NT2/D1 (cell line): ENCODE measurements around the gene LSS.
"Not testable (repeated sequence)": the region's sequence is repeated elsewhere in the genome, so short reads cannot be mapped to it uniquely, and the experiment has no call there.

Source experiments
- DNase-seq: peaks from one replicate; pipeline ENCODE4 v3.0.0-alpha.2; 2011; ENCODE audit warnings: low read depth, low spot score
- H3K27me3 ChIP-seq: 2 replicates; pipeline ENCODE4 v1.6.0; 2011; ENCODE audit warnings: mild to moderate bottlenecking; ENCODE audit not compliant: insufficient read length, insufficient read depth
- H3K36me3 ChIP-seq: 2 replicates; pipeline ENCODE4 v1.6.1; 2011; ENCODE audit warnings: mild to moderate bottlenecking, low read length, mixed read lengths; ENCODE audit not compliant: insufficient read depth, insufficient read length
- H3K4me1 ChIP-seq: 2 replicates; pipeline ENCODE4 v1.5.1; 2011; ENCODE audit not compliant: insufficient read depth, insufficient read length
- H3K4me3 ChIP-seq: 2 replicates; pipeline ENCODE4 v1.5.1; 2011; ENCODE audit warnings: low read depth; ENCODE audit not compliant: insufficient read length
- H3K9ac ChIP-seq: 2 replicates; pipeline ENCODE4 v1.6.0; 2011; ENCODE audit warnings: low read depth; ENCODE audit not compliant: insufficient read length
- H3K9me3 ChIP-seq: 2 replicates; pipeline ENCODE4 v1.5.1; 2011; ENCODE audit warnings: mild to moderate bottlenecking, low read length; ENCODE audit not compliant: insufficient read depth
- SUZ12 ChIP-seq: IDR thresholded peaks from 2 replicates; pipeline ENCODE4 v1.6.1; 2011; ENCODE audit not compliant: insufficient read length, insufficient read depth; ENCODE audit errors: extremely low read depth
- YY1 ChIP-seq: IDR thresholded peaks from 2 replicates; pipeline ENCODE4 v1.6.1; 2011; ENCODE audit not compliant: insufficient read length, insufficient read depth
- ZNF274 ChIP-seq: IDR thresholded peaks from 2 replicates; pipeline ENCODE4 v1.6.1; 2011; ENCODE audit warnings: mild to moderate bottlenecking, low read depth, low read length

The LSS gene

DNA sequence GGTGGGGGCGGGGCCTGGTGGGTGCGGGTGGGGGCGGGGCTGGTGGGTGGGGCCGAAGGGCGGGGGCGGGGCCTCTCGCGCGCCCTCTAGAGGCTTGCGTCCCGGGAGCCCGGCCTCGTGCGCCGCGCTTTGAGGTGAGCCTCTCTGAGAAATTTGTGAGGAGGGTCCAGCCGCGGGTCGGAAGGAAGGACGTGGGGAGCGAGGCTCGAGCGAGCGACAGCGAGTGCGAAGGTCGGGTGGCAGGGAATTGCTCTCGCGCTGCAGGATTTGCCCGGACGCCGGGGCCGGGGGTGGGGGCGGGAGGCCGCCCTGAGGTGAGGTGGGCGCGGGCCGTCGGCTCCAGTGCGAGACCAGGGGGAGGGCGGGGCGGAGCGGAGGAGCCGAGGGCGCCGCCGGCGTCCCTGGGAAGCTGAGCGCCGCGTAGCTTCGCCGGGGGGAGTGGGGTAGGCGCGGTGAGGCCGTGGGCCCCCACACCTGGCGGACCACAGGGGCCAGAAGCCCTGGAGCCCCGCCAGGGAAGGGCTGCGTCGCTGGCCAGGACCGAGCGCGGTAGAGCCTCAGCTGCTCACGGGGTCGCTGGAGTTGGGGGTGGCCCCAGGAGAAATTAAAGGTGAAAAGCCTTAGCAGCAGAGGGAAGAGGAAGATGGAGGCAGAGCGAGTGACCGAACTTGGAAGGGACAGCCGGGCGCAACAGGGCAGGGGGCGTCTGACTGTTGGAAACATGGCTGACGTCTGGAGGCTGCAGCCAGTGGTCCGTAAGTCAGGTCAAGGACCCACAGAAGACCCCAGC is 754 bp upstream of the LSS start:
- H3K9me3 ChIP-seq: peaks cover 63% of the 10 kb centered on the region
- H3K4me3 ChIP-seq: peak overlapping the region; percentile 64
- no peaks in the 10 kb centered on the region for H3K27me3 ChIP-seq
- TF ChIP-seq SUZ12: no peak
- no peak for TF ChIP-seq YY1
- no peak for TF ChIP-seq ZNF274
- peak overlapping the region; percentile 82 for H3K9ac ChIP-seq
- peak; percentile 40 for DNase-seq
- peaks cover 10% of the 10 kb centered on the region for H3K4me1 ChIP-seq
- H3K36me3 ChIP-seq: peaks cover 70% of the 10 kb centered on the region

- DNase-seq: no peak
- no peak for TF ChIP-seq SUZ12
- TF ChIP-seq YY1: no peak
- H3K4me1 ChIP-seq: peaks cover 10% of the 10 kb centered on the region
- no peaks in the 10 kb centered on the region for H3K27me3 ChIP-seq
- H3K9me3 ChIP-seq: peaks cover 49% of the 10 kb centered on the region
- H3K9ac ChIP-seq: peak overlapping the region; percentile 96
- peak overlapping the region; percentile 97 for H3K4me3 ChIP-seq
- peaks cover 62% of the 10 kb centered on the region for H3K36me3 ChIP-seq
Observed at GRCh38 chr21:46227811-46228344, 696 bp downstream of the LSS start.

DNA sequence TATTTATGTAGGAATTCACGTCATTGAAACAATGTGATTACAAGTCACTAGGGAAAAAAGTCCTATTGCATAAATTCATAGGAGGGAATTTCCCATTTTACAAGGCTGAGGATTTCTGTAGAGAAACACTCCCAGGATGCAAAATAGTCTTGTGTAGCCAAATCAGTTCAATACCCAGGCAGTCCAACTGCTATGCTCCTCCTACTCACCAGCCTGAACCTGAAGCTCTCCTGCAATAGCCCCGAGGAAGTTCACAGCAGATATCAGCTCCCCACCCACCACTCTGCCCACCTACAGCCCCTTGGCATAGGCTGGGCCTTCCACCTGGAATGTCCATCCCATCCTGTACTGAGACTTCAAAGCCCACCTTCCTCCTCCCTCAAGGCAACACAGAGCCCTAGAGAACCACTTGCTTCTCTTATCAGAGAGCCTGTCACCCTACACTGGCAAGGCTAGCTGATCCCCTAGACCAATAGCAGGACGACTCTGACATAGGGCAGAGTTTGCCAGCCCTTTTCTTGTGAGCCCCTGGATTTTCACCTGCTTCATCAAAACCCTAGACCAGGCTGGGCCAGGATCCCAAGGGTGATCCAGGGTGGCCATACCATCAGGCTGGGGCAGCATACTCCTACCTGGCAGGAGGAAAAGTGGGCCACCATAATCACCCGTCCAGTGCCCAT is 1.5 kb downstream of the LSS start:
- DNase-seq: no peak
- Histone ChIP-seq H3K4me1 (peaks cover 10% of the 10 kb centered on the region), H3K4me3 (peak overlapping the region; percentile 97), H3K9ac (peak overlapping the region; percentile 96), H3K36me3 (peaks cover 62% of the 10 kb centered on the region), H3K27me3 (no peaks in the 10 kb centered on the region), H3K9me3 (peaks cover 40% of the 10 kb centered on the region)
- TF ChIP-seq ZNF274: no peak

DNA sequence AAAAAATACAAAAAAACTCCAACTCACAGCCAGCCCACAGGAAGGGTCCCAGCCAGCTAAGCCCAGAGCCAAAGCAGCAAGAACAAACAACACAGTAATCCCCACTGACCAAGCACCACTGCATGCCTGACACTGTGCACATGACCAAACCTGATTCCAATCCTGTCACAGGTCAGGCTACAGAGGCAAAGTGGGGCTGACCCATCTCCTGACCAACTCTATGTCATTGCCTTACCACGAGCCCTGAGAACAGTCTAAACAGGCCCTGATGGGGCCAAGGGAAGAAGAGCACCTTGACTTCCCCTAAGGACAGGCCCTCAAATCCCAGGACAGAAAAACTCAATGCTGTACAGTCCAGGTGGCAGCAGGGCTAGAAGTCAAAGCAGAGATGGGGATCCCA is 2.4 kb downstream of the LSS start:
- H3K9ac ChIP-seq: no peak overlapping the region
- no peak for TF ChIP-seq YY1
- no peak for TF ChIP-seq SUZ12
- no peak for TF ChIP-seq ZNF274
- H3K27me3 ChIP-seq: no peaks in the 10 kb centered on the region
- peaks cover 31% of the 10 kb centered on the region for H3K9me3 ChIP-seq
- H3K36me3 ChIP-seq: peaks cover 62% of the 10 kb centered on the region
- H3K4me1 ChIP-seq: peaks cover 10% of the 10 kb centered on the region
- peak overlapping the region; percentile 97 for H3K4me3 ChIP-seq
- DNase-seq: no peak

GRCh38 chr21:46223661-46224060 is 4.9 kb downstream of the LSS start:
- not testable (repeated sequence) for H3K4me3 ChIP-seq, H3K27me3 ChIP-seq, DNase-seq, H3K9ac ChIP-seq
- Histone ChIP-seq H3K36me3 (peaks cover 74% of the 10 kb centered on the region), H3K4me1 (peaks cover 16% of the 10 kb centered on the region), H3K9me3 (peaks cover 14% of the 10 kb centered on the region; the same call in 1 of the 2 replicates)

DNA sequence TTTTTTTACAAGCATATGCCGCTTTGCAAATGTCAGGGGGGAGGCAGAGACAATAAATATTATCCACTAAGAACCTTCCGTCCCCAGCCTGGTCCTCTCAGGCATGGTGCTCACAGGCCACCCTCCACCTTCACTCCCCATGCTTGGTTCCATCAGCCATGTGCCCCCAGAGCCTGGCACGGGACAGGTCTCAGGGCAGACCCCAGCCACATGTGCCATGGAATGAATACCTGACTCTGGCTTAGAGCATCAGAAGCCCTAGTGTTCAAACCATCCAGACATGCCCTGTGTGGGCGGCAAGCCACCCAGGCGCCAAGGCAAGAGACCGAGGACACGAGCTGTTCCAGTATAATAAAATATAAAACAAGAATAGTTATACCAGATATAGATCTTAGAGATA is 5.4 kb downstream of the LSS start:
- Histone ChIP-seq H3K9ac (no peak overlapping the region), H3K9me3 (peaks cover 14% of the 10 kb centered on the region; the same call in 1 of the 2 replicates), H3K36me3 (peaks cover 75% of the 10 kb centered on the region), H3K4me1 (peaks cover 16% of the 10 kb centered on the region), H3K27me3 (no peaks in the 10 kb centered on the region), H3K4me3 (no peak overlapping the region)
- TF ChIP-seq YY1 (no peak), ZNF274 (no peak), SUZ12 (no peak)
- DNase-seq: no peak

- TF ChIP-seq SUZ12: no peak
- no peak for TF ChIP-seq ZNF274
- no peak for TF ChIP-seq YY1
- Histone ChIP-seq H3K27me3 (no peaks in the 10 kb centered on the region), H3K36me3 (peaks cover 78% of the 10 kb centered on the region), H3K4me3 (no peak overlapping the region), H3K9ac (no peak overlapping the region), H3K4me1 (peaks cover 16% of the 10 kb centered on the region), H3K9me3 (peaks cover 14% of the 10 kb centered on the region; the same call in 1 of the 2 replicates)
- no peak for DNase-seq
Observed at GRCh38 chr21:46222436-46223116, 6.0 kb downstream of the LSS start.
